ENCODE data around the gene ARPC1B.

Gene ARPC1B

DNA sequence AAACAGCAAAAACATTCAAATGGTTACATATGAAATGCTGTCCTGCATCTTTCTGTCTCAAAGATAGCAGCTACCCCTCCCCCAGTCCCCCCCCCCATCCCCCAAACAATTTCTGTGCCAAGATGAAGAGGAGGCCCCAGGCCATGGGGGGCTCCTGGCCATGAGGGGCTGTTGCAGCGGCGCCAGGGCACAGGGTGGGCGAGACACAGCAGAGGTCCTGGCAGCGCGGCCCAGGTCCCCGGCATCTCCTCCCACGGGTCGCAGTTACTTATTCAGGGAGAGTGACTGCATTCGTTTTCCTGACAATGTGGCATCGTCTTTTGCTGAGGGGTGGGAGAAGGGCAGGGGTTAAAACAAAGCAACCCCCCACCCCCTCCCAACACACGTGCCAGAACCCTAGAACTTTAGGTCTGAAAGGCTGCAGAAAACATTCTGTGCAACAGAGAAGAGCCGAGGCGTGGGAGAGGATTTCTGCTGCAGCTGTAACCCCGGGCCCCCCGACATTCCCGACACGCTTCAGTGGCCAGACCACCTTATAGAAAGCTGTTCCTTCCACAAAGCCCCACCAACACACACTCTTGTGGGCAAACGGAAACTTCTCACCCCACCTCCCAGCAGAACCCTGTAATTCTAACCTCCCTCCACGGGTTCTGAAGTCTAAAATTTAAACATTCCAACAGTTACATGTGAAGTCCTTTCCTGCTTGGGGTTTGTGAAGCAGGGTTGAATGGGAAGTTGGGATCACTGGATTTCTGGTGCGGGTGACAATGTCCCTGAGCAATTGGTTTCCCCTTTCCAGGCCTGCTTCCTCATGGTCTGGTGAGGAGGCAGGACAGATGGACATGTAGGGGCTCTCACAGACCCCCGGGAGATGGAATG, 22.1 kb downstream of the ARPC1B start:
- TF ChIP-seq, protein P1, sequence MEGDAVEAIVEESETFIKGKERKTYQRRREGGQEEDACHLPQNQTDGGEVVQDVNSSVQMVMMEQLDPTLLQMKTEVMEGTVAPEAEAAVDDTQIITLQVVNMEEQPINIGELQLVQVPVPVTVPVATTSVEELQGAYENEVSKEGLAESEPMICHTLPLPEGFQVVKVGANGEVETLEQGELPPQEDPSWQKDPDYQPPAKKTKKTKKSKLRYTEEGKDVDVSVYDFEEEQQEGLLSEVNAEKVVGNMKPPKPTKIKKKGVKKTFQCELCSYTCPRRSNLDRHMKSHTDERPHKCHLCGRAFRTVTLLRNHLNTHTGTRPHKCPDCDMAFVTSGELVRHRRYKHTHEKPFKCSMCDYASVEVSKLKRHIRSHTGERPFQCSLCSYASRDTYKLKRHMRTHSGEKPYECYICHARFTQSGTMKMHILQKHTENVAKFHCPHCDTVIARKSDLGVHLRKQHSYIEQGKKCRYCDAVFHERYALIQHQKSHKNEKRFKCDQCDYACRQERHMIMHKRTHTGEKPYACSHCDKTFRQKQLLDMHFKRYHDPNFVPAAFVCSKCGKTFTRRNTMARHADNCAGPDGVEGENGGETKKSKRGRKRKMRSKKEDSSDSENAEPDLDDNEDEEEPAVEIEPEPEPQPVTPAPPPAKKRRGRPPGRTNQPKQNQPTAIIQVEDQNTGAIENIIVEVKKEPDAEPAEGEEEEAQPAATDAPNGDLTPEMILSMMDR (IDR thresholded peaks at IDR 0.05; ENCODE audit: control insufficient read depth, insufficient read depth, low read depth, low read length, missing control alignments), result no peak
- no peak for DNase-seq (ENCODE audit: low read depth)
- H3K4me3 ChIP-seq (ENCODE audit: control insufficient read depth, low read depth, low read length), result no peak overlapping the region

DNA sequence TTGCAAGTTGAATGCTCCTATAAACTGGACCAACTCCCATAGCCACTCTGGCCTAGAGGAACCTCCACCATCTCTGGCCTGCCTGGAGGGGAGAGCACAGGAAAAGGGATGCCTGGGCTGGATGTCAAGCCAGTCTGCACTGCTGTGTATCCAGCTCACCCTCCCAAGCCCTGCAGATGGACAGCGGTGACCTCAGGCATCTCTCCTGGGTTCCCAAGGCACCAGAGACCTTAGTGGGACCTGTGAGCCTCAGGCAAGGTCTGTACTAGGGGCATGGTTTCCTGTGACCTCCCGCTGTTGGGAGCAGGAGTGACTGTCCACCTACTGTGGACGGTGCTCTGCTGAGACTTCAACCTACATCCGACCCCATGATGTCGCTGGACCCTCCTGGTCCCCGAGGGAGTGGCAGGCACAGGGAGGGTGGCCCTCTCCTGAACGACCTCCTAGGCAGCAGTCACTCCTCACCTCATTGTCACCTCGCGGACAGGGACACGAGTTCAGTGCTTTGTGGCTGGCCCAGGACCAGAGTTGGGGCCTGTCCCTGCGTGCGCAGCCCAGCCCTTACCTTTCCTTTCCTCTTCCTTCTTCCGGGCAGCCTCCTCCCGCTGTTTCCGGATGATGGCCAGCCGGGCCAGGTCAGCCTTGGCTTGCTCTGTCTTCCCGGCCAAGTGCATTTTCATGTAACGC, 22.9 kb downstream of the ARPC1B start:
- H3K4me3 ChIP-seq (ENCODE audit: control insufficient read depth, low read depth, low read length), result no peak overlapping the region
- no peak for DNase-seq (ENCODE audit: low read depth)
- TF ChIP-seq, protein P1 (IDR thresholded peaks at IDR 0.05; ENCODE audit: control insufficient read depth, insufficient read depth, low read depth, low read length, missing control alignments), result no peak

DNA sequence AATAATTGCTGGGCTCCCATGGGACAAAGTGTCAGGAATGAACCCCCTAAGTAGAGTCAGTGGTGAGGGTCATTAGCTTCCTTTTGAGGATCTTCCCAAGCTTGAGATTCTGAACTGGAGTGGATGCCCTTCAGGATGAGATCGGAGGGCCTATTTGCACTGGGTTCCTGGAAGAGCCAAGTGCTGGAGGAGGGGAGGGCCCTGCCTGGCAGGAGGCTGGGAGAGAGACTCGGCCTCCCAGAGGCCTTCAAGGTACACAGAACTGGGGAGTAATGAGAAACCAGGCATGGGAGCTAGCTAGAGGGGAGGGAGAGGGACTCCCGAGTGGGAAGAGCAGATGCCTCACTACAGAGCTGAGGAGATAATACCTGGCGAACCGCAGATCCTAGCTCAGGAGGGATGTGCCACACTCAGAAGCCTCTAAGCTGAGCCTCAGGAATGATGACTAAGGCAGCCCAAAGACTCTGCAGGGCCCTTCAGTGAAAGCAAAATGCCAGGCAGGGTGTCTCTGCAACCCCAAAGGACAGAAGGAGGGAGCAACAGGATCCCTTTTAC, 24.4 kb downstream of the ARPC1B start:
- no peak overlapping the region for H3K4me3 ChIP-seq (ENCODE audit: control insufficient read depth, low read depth, low read length)
- no peak for DNase-seq (ENCODE audit: low read depth)
- TF ChIP-seq, protein P1 (IDR thresholded peaks at IDR 0.05; ENCODE audit: control insufficient read depth, insufficient read depth, low read depth, low read length, missing control alignments), result no peak

DNA sequence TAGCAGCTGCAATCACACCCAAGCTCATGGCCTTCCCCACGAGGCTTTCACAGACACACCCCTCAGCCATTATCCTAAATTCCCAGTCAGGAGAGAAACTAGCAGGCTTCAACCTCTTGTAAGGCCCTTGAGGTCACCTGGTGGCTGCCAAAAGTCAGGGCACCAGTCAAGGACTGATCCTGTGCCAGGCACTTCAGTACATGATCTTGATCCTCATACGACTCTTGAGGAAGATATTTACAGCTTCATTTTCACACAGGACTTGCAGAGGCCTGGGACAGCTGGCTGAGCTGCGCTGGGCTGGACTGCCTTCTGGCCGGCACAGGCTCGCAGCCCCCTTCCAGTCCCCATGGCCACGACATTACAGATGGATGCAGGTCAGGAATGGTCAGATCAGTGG, 25.1 kb downstream of the ARPC1B start:
- no peak overlapping the region for H3K4me3 ChIP-seq (ENCODE audit: control insufficient read depth, low read depth, low read length)
- DNase-seq (ENCODE audit: low read depth), result no peak
- TF ChIP-seq, protein P1 (IDR thresholded peaks at IDR 0.05; ENCODE audit: control insufficient read depth, insufficient read depth, low read depth, low read length, missing control alignments), result no peak

DNA sequence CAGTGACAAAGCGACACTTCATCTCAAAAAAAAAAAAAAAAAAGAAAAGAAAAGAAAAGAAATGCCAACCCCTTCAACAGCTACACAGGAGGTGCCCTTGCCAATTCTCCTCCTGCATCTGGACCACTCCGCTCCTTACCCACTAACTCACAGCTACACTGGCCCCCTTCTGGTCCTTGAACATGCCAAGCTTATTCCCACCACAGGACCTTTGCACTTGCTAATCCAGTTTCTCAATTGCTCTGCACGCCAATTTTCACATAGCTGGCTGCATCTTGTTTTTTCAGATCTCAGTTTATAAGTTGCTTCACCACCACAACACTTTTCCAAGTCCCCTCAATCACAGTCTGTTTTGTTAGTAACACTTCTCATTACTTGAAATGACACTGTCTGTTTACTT, 28.3 kb downstream of the ARPC1B start:
- no peak for DNase-seq (ENCODE audit: low read depth)
- TF ChIP-seq, protein P1 (IDR thresholded peaks at IDR 0.05; ENCODE audit: control insufficient read depth, insufficient read depth, low read depth, low read length, missing control alignments), result no peak
- no peak overlapping the region for H3K4me3 ChIP-seq (ENCODE audit: control insufficient read depth, low read depth, low read length)

DNA sequence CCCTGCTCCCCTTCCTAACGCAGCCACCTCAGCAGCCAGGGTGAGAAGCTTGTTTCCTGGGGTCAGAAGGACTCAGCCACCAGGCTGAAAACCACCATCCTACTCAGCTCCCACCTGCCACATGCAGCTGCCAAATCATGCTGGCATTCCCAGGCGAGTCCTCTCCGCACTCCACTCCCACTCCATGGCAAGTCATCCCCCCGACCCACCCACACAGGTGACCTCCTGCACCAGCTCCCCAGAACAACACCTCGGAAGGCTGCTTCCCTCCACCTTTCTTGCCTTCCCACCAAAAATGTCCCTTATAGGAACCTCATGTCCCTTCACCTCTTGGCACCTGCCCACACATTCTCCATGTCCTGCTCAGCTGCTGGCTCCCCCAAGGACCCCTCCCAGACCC, 29.2 kb downstream of the ARPC1B start:
- H3K4me3 ChIP-seq (ENCODE audit: control insufficient read depth, low read depth, low read length), result no peak overlapping the region
- DNase-seq (ENCODE audit: low read depth), result no peak
- TF ChIP-seq, protein P1 (IDR thresholded peaks at IDR 0.05; ENCODE audit: control insufficient read depth, insufficient read depth, low read depth, low read length, missing control alignments), result no peak

Measured in AG09309 (cell line).